Neural cell (in vitro differentiated cells): ENCODE measurements around the gene BTBD9.

ENCODE experiments used
- EZH2 ChIP-seq: fragments of 200-600, 300-800 bp; shearing (Covaris generic), sonication (generic); IDR thresholded peaks from 2 replicates; pipeline ENCODE4 v1.6.1; 2014; ENCODE audit warnings: antibody characterized with exemption, low read length, borderline replicate concordance, mild to moderate bottlenecking; ENCODE audit not compliant: insufficient read depth, poor library complexity, severe bottlenecking
- POLR2AphosphoS5 ChIP-seq: IDR thresholded peaks from 2 replicates; pipeline ENCODE4 v1.6.1; 2012
- RAD21 ChIP-seq: fragments of 450-650 bp; conservative IDR thresholded peaks from 2 replicates; pipeline ENCODE4 v1.6.1; 2014; ENCODE audit warnings: antibody characterized with exemption, mild to moderate bottlenecking, moderate library complexity
- SMC3 ChIP-seq: fragments of 450-650 bp; conservative IDR thresholded peaks from 2 replicates; pipeline ENCODE4 v1.6.1; 2014; ENCODE audit warnings: antibody characterized with exemption, mild to moderate bottlenecking, moderate library complexity; ENCODE audit not compliant: poor library complexity
- TAF1 ChIP-seq: IDR thresholded peaks from 2 replicates; pipeline ENCODE4 v1.6.1; 2012; ENCODE audit warnings: low read depth
- TF ChIP-seq, protein P1 (sequence below): fragments of 450-650 bp; IDR thresholded peaks from 2 replicates; pipeline ENCODE4 v1.5.1; 2014; ENCODE audit warnings: antibody characterized with exemption, mild to moderate bottlenecking, moderate library complexity; ENCODE audit not compliant: poor library complexity, severe bottlenecking
- TF ChIP-seq, protein P2 (sequence below): IDR thresholded peaks from 2 replicates; pipeline ENCODE4 v1.6.1; 2012; ENCODE audit warnings: borderline replicate concordance

DNA sequence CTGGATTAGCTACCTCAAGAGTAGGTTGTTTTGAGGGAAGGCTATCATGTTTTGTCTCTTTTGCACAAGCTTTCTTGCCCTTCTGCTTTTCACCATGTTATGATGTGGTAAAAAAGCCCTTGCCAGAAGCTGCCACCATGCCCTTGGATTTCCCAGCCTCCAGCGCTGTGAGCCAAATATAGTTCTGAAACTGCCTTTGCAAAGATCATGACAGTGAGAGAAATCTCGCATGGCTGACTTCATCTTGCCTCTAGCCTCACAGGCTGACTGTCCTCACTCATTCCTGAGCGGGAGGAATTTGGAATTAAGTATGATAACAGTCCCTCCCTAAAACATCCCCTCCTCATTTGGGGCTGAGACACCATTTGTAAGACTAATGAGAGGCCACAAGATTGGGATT lies 207.7 kb downstream of the BTBD9 start:
- TF ChIP-seq, protein P1, sequence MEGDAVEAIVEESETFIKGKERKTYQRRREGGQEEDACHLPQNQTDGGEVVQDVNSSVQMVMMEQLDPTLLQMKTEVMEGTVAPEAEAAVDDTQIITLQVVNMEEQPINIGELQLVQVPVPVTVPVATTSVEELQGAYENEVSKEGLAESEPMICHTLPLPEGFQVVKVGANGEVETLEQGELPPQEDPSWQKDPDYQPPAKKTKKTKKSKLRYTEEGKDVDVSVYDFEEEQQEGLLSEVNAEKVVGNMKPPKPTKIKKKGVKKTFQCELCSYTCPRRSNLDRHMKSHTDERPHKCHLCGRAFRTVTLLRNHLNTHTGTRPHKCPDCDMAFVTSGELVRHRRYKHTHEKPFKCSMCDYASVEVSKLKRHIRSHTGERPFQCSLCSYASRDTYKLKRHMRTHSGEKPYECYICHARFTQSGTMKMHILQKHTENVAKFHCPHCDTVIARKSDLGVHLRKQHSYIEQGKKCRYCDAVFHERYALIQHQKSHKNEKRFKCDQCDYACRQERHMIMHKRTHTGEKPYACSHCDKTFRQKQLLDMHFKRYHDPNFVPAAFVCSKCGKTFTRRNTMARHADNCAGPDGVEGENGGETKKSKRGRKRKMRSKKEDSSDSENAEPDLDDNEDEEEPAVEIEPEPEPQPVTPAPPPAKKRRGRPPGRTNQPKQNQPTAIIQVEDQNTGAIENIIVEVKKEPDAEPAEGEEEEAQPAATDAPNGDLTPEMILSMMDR: no peak
- TF ChIP-seq EZH2 (no peak), RAD21 (no peak), POLR2AphosphoS5 (no peak), TAF1 (no peak), SMC3 (no peak)
- TF ChIP-seq, protein P2, sequence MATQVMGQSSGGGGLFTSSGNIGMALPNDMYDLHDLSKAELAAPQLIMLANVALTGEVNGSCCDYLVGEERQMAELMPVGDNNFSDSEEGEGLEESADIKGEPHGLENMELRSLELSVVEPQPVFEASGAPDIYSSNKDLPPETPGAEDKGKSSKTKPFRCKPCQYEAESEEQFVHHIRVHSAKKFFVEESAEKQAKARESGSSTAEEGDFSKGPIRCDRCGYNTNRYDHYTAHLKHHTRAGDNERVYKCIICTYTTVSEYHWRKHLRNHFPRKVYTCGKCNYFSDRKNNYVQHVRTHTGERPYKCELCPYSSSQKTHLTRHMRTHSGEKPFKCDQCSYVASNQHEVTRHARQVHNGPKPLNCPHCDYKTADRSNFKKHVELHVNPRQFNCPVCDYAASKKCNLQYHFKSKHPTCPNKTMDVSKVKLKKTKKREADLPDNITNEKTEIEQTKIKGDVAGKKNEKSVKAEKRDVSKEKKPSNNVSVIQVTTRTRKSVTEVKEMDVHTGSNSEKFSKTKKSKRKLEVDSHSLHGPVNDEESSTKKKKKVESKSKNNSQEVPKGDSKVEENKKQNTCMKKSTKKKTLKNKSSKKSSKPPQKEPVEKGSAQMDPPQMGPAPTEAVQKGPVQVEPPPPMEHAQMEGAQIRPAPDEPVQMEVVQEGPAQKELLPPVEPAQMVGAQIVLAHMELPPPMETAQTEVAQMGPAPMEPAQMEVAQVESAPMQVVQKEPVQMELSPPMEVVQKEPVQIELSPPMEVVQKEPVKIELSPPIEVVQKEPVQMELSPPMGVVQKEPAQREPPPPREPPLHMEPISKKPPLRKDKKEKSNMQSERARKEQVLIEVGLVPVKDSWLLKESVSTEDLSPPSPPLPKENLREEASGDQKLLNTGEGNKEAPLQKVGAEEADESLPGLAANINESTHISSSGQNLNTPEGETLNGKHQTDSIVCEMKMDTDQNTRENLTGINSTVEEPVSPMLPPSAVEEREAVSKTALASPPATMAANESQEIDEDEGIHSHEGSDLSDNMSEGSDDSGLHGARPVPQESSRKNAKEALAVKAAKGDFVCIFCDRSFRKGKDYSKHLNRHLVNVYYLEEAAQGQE: no peak
